Retinal pigment epithelial cell (primary cell): ENCODE measurements around the gene SHOX.

ENCODE experiments used
- DNase-seq: peaks from one replicate; pipeline ENCODE4 v3.0.0-alpha.2; 2010; ENCODE audit warnings: low read depth
- H3K4me3 ChIP-seq: 2 replicates; pipeline ENCODE4 v1.5.1; 2011; ENCODE audit warnings: mild to moderate bottlenecking, low read length, control low read depth, moderate library complexity
- CTCF ChIP-seq: conservative IDR thresholded peaks from 2 replicates; pipeline ENCODE4 v1.5.1; 2011; ENCODE audit warnings: low read depth, low read length, control low read depth, inconsistent platforms

Gene SHOX

GRCh38 chrX:636981-637659 lies 6.5 kb downstream of the SHOX start:
- H3K4me3 ChIP-seq, result no peak overlapping the region

GRCh38 chrX:637660-638481 lies 7.3 kb downstream of the SHOX start:
- no peak overlapping the region for H3K4me3 ChIP-seq
- DNase-seq, result no peak
- TF ChIP-seq CTCF, result no peak

More at GRCh38 chrX:636981-637659, 6.5 kb downstream of the SHOX start:
- no peak for DNase-seq
- no peak for TF ChIP-seq CTCF

- no peak for DNase-seq
- H3K4me3 ChIP-seq, result no peak overlapping the region
- no peak for TF ChIP-seq CTCF
These were observed 8.0 kb downstream of the SHOX start for GRCh38 chrX:638482-639131.

- no peak for TF ChIP-seq CTCF
- H3K4me3 ChIP-seq, result no peak overlapping the region
- DNase-seq, result no peak
These were observed 8.6 kb downstream of the SHOX start for GRCh38 chrX:639151-639550.

GRCh38 chrX:640641-641040 lies 10.1 kb downstream of the SHOX start:
- TF ChIP-seq CTCF, result no peak
- DNase-seq, result no peak
- H3K4me3 ChIP-seq, result no peak overlapping the region

- no peak for DNase-seq
These were observed 11.3 kb downstream of the SHOX start for GRCh38 chrX:641671-642435.

More at GRCh38 chrX:641671-642435, 11.3 kb downstream of the SHOX start:
- H3K4me3 ChIP-seq, result no peak overlapping the region
- no peak for TF ChIP-seq CTCF
